ENCODE measurements around the gene GABRA5. TPM values are rescaled to one million over a fixed set of nuclear protein-coding genes. Genes with fewer than 3 reads are reported as not detected.

GABRA5 gene
- total and polyA plus RNA-seq, 2 donors (not counting 1 experiment from before 2014, with no cell fraction given) = not detected

DNA sequence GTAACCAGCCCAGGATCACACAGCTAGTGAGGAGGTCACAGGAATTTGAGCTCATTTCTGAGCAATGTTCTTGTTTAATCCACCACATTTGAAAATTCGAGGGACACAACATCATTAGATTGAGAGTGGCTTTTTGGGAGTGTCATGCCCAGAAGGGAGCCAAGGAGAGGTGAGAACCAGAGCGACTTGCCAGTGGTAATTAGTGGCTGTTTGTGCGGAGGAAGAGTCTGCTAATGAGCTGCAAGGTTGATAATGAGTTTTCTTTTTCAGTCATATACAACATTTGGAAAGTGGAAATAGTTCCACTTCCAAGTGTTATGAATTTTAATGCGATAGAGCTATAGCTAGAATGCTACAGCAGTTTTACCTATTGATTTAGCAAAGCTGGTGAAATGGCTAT, 19.7 kb downstream of the GABRA5 start:
- Mint-ChIP-seq H3K27ac (no peak overlapping the region), H3K27me3 (no peaks in the 10 kb centered on the region), H3K4me3 (no peak overlapping the region), H3K4me1 (no peaks in the 10 kb centered on the region), H3K9me3 (ENCODE audit: insufficient read depth) (no peaks in the 10 kb centered on the region)
- H3K27me3 ChIP-seq (replicated peaks in 1 of 4; ENCODE audit: control extremely low read depth in 1 of 4, control insufficient read depth in 3 of 4, insufficient read depth in 4 of 4, low read length in 3 of 4) = peaks cover 0 to 4% (median 0%) of the 10 kb centered on the region in 4 experiments
- H3K9me3 ChIP-seq (ENCODE audit: control extremely low read depth in 1 of 3, control insufficient read depth in 2 of 3, insufficient read depth in 1 of 3, low read length in 2 of 3) = peaks cover 0 to 4% (median 0%) of the 10 kb centered on the region in 3 donors
- TF ChIP-seq, protein P1, sequence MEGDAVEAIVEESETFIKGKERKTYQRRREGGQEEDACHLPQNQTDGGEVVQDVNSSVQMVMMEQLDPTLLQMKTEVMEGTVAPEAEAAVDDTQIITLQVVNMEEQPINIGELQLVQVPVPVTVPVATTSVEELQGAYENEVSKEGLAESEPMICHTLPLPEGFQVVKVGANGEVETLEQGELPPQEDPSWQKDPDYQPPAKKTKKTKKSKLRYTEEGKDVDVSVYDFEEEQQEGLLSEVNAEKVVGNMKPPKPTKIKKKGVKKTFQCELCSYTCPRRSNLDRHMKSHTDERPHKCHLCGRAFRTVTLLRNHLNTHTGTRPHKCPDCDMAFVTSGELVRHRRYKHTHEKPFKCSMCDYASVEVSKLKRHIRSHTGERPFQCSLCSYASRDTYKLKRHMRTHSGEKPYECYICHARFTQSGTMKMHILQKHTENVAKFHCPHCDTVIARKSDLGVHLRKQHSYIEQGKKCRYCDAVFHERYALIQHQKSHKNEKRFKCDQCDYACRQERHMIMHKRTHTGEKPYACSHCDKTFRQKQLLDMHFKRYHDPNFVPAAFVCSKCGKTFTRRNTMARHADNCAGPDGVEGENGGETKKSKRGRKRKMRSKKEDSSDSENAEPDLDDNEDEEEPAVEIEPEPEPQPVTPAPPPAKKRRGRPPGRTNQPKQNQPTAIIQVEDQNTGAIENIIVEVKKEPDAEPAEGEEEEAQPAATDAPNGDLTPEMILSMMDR (IDR thresholded peaks at IDR 0.05) = no peak
- TF ChIP-seq EZH2 (IDR thresholded peaks at IDR 0.05; ENCODE audit: borderline replicate concordance, insufficient read depth, low read depth, low read length, poor library complexity, severe bottlenecking) = no peak
- intact Hi-C loops (cut with micrococcal nuclease) = no loop called here
- POLR2A ChIA-PET = no interaction called here
- 80% methylated on average over 2 of the region's 4 CpGs for WGBS (ENCODE audit: insufficient coverage)
- no peaks in the 10 kb centered on the region for H3K79me2 ChIP-seq (ENCODE audit: control insufficient read depth, insufficient read depth, low read length)
- DNase-seq (no peak), ATAC-seq (ENCODE audit: low read depth) (no peak)
- H3K9ac ChIP-seq (ENCODE audit: low read length) = no peak overlapping the region
- CTCF ChIA-PET = interaction anchor here (1.0 kb wide), 1 partner anchor 9 kb away, joined by 3 read pairs; no protein-coding TSS in a partner anchor
- H4K20me1 ChIP-seq (ENCODE audit: control insufficient read depth, insufficient read depth, low read length, poor library complexity, severe bottlenecking) = no peaks in the 10 kb centered on the region
- no peak overlapping the region for H3K4me3 ChIP-seq (ENCODE audit: control extremely low read depth in 1 of 5, extremely low read depth in 1 of 5, insufficient read depth in 1 of 5, low read depth in 2 of 5, low read length in 4 of 5)
- no peak overlapping the region for H2AFZ ChIP-seq (ENCODE audit: insufficient read depth, low read depth, low read length, poor library complexity, severe bottlenecking)
- no peaks in the 10 kb centered on the region for H3K36me3 ChIP-seq (replicated peaks in 1 of 2; ENCODE audit: control extremely low read depth in 1 of 2, control insufficient read depth in 1 of 2, extremely low read depth in 1 of 2, insufficient read depth in 2 of 2, low read length in 1 of 2)
- no peaks in the 10 kb centered on the region for H3K4me1 ChIP-seq (ENCODE audit: control insufficient read depth in 2 of 2, insufficient read depth in 2 of 2, low read length in 2 of 2)
- no peak overlapping the region for H3K27ac ChIP-seq (ENCODE audit: low read length in 2 of 2)
- H3K4me2 ChIP-seq (replicated peaks; ENCODE audit: low read depth, low read length, poor library complexity, severe bottlenecking) = no peak overlapping the region

DNA sequence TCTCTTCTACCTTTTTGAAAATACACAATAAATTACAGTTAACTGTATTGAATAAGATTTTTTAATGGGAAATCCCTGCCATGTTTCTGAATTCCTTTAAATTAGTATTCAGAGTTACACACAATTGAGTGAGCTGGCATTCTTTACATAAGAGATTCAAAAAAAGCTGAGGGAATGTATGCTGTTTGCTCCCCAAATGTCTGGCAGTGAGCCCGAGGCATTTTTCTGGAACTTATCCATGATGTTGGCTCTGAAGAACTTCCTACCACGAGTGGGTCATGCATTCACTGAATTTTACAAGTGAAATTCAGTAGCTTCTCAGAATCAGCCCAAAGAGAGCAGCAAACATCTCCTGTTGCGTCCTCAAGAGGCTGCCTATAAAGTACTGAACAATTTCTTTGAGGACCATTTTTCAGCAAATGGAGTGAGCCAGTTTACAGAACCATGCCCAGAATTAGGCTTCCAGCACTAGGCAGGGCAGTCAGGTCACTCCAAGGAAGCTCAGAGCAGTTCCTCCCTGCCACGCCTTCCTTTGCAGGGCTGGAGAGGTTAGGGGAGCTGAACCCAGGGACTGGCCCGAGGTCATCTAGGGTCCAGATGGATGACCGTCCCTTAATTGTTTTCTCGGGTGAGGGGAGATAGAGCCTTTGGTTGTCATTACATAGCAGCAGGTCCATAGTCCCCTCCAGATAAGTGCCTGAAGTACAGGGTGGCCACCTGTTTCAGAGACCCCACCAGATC, 21.2 kb downstream of the GABRA5 start:
- no peak overlapping the region for H3K27ac ChIP-seq (ENCODE audit: low read length in 2 of 2)
- ChIA-PET CTCF (interaction anchor here (2.6 kb wide), 1 partner anchor 8 kb away, joined by 11 read pairs; no protein-coding TSS in a partner anchor), POLR2A (no interaction called here)
- 63% methylated on average over 5 of the region's 7 CpGs for WGBS (ENCODE audit: insufficient coverage)
- no peak overlapping the region for H3K4me2 ChIP-seq (replicated peaks; ENCODE audit: low read depth, low read length, poor library complexity, severe bottlenecking)
- peaks cover 0 to 7% (median 0%) of the 10 kb centered on the region in 4 experiments for H3K27me3 ChIP-seq (replicated peaks in 1 of 4; ENCODE audit: control extremely low read depth in 1 of 4, control insufficient read depth in 3 of 4, insufficient read depth in 4 of 4, low read length in 3 of 4)
- H4K20me1 ChIP-seq (ENCODE audit: control insufficient read depth, insufficient read depth, low read length, poor library complexity, severe bottlenecking) = no peaks in the 10 kb centered on the region
- Mint-ChIP-seq H3K27me3 (no peaks in the 10 kb centered on the region), H3K9me3 (ENCODE audit: insufficient read depth) (no peaks in the 10 kb centered on the region), H3K27ac (no peak overlapping the region), H3K4me1 (no peaks in the 10 kb centered on the region), H3K4me3 (no peak overlapping the region)
- TF ChIP-seq, protein P1 (IDR thresholded peaks at IDR 0.05) = no peak
- TF ChIP-seq EZH2 (IDR thresholded peaks at IDR 0.05; ENCODE audit: borderline replicate concordance, insufficient read depth, low read depth, low read length, poor library complexity, severe bottlenecking) = no peak
- ATAC-seq (ENCODE audit: low read depth) (no peak), DNase-seq (no peak)
- no peaks in the 10 kb centered on the region for H3K36me3 ChIP-seq (replicated peaks in 1 of 2; ENCODE audit: control extremely low read depth in 1 of 2, control insufficient read depth in 1 of 2, extremely low read depth in 1 of 2, insufficient read depth in 2 of 2, low read length in 1 of 2)
- H2AFZ ChIP-seq (ENCODE audit: insufficient read depth, low read depth, low read length, poor library complexity, severe bottlenecking) = no peak overlapping the region
- H3K4me1 ChIP-seq (ENCODE audit: control insufficient read depth in 2 of 2, insufficient read depth in 2 of 2, low read length in 2 of 2) = no peaks in the 10 kb centered on the region
- peaks cover 0 to 3% (median 0%) of the 10 kb centered on the region in 3 donors for H3K9me3 ChIP-seq (ENCODE audit: control extremely low read depth in 1 of 3, control insufficient read depth in 2 of 3, insufficient read depth in 1 of 3, low read length in 2 of 3)
- H3K4me3 ChIP-seq (ENCODE audit: control extremely low read depth in 1 of 5, extremely low read depth in 1 of 5, insufficient read depth in 1 of 5, low read depth in 2 of 5, low read length in 4 of 5) = no peak overlapping the region
- intact Hi-C loops (cut with micrococcal nuclease) = no loop called here
- no peaks in the 10 kb centered on the region for H3K79me2 ChIP-seq (ENCODE audit: control insufficient read depth, insufficient read depth, low read length)
- H3K9ac ChIP-seq (ENCODE audit: low read length) = no peak overlapping the region

Measured in B cell (primary cell).